ENCODE results near the gene PLIN5.
A peak's percentile ranks its signal among the peaks of the same experiment; 100 is the strongest.

The PLIN5 gene

DNA sequence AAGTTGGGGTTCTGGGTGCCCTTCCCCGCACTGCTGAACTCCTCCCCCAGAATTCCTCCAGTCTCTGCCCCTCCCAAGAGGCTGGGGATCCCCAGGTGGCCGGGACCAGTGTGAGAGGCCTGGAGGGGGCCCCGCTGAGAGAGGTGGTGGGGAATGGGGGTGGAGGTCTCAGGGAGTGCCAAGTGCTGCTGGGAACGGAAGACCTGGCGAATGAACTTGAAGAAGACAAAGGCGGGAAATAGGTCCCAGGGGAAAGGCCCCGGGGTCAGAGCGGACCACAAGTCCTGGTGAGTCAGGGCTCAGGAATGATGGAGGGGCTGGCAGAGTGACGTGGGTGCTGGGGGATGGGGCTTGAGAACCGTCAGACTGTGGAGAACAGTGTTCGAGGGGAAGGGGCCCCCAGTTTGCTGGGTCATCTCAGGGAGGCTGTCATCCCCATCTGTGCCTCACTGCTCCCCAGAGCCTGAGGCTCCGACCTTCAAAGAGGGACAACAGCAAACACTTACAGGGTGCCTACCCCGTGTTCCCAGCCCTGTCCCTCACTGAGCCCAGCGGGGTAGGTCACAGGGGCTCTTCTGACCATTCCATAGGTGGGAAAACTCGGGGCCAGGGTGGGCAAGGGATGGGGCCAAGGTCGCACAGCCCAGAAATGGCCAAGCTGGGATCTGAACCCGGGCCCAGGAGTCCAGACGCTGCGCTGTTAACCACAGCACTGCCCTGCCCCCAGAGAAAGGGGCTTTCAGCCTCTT, 40.4 kb upstream of the PLIN5 start:
- DNase-seq (ENCODE audit: low read depth): peak; percentile 92
- no peak overlapping the region for H3K4me3 ChIP-seq (ENCODE audit: low read depth, low read length)
- TF ChIP-seq, protein P1, sequence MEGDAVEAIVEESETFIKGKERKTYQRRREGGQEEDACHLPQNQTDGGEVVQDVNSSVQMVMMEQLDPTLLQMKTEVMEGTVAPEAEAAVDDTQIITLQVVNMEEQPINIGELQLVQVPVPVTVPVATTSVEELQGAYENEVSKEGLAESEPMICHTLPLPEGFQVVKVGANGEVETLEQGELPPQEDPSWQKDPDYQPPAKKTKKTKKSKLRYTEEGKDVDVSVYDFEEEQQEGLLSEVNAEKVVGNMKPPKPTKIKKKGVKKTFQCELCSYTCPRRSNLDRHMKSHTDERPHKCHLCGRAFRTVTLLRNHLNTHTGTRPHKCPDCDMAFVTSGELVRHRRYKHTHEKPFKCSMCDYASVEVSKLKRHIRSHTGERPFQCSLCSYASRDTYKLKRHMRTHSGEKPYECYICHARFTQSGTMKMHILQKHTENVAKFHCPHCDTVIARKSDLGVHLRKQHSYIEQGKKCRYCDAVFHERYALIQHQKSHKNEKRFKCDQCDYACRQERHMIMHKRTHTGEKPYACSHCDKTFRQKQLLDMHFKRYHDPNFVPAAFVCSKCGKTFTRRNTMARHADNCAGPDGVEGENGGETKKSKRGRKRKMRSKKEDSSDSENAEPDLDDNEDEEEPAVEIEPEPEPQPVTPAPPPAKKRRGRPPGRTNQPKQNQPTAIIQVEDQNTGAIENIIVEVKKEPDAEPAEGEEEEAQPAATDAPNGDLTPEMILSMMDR (IDR thresholded peaks at IDR 0.05; ENCODE audit: low read depth, low read length, missing control alignments): no peak
- in situ Hi-C loops (cut with HindIII; ENCODE audit: low sequenced_read_pairs): no loop called here

GRCh38 chr19:4573682-4574081, 38.7 kb upstream of the PLIN5 start:
- in situ Hi-C loops (cut with HindIII; ENCODE audit: low sequenced_read_pairs): no loop called here
- TF ChIP-seq, protein P1 (IDR thresholded peaks at IDR 0.05; ENCODE audit: low read depth, low read length, missing control alignments): no peak
- no peak overlapping the region for H3K4me3 ChIP-seq (ENCODE audit: low read depth, low read length)
- DNase-seq (ENCODE audit: low read depth): no peak

DNA sequence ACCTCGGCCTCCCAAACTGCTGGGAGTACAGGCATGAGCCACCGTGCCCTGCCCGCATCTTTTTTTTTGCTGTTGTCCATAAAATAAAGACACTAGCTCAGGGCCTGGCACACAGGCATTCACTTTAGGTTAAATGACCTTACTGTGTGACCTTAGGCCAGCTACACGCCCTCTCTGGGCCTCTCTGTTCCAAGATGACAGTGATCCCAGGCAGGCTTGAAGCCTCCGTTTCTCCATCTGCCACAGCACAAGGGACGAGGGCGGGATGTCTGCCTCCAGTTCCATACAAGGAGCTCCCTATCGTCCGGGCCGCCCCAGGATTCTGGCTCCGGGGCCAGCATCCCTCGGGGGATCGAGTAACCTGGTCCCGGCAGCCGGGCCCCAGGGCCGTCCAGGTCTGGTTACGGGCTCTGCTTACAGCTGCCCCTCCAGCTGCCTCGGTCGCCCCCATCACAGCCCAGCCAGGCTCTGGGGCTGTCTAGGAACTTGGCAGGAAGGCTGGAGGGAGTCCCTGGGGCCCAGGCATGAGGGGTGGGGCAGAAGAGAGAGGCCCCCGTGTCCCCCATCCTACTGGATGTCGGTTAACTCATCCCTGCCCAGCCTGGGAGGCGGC, 36.4 kb upstream of the PLIN5 start:
- H3K4me3 ChIP-seq (ENCODE audit: low read depth, low read length): no peak overlapping the region
- TF ChIP-seq, protein P1 (IDR thresholded peaks at IDR 0.05; ENCODE audit: low read depth, low read length, missing control alignments): no peak
- in situ Hi-C loops (cut with HindIII; ENCODE audit: low sequenced_read_pairs): no loop called here
- DNase-seq (ENCODE audit: low read depth): no peak

GRCh38 chr19:4570916-4571304, 35.9 kb upstream of the PLIN5 start:
- in situ Hi-C loops (cut with HindIII; ENCODE audit: low sequenced_read_pairs): no loop called here
- no peak for DNase-seq (ENCODE audit: low read depth)
- TF ChIP-seq, protein P1 (IDR thresholded peaks at IDR 0.05; ENCODE audit: low read depth, low read length, missing control alignments): no peak
- H3K4me3 ChIP-seq (ENCODE audit: low read depth, low read length): no peak overlapping the region

GRCh38 chr19:4570402-4570801, 35.4 kb upstream of the PLIN5 start:
- no peak overlapping the region for H3K4me3 ChIP-seq (ENCODE audit: low read depth, low read length)
- in situ Hi-C loops (cut with HindIII; ENCODE audit: low sequenced_read_pairs): no loop called here
- DNase-seq (ENCODE audit: low read depth): no peak
- TF ChIP-seq, protein P1 (IDR thresholded peaks at IDR 0.05; ENCODE audit: low read depth, low read length, missing control alignments): no peak

GRCh38 chr19:4568886-4569285, 33.9 kb upstream of the PLIN5 start:
- no peak overlapping the region for H3K4me3 ChIP-seq (ENCODE audit: low read depth, low read length)
- in situ Hi-C loops (cut with HindIII; ENCODE audit: low sequenced_read_pairs): no loop called here
- no peak for DNase-seq (ENCODE audit: low read depth)
- TF ChIP-seq, protein P1 (IDR thresholded peaks at IDR 0.05; ENCODE audit: low read depth, low read length, missing control alignments): no peak
